KBM-7 (cell line): ENCODE data around the gene RNU1-4.
"Not testable (repeated sequence)": the region's sequence is repeated elsewhere in the genome, so short reads cannot be mapped to it uniquely, and the experiment has no call there.

Experiments used
- DNase-seq: peaks from one replicate; pipeline ENCODE4 v3.0.0-alpha.2; 2015
- in situ Hi-C: fragments of 300-500 bp; cut with MboI; formaldehyde crosslinking; loops from 2 replicates; pipeline ENCODE4 v1.14.3; 2020; ENCODE audit warnings: low sequenced_read_pairs, low pct_unique_long_range_greater_than_20kb, mixed read lengths

Gene RNU1-4

DNA sequence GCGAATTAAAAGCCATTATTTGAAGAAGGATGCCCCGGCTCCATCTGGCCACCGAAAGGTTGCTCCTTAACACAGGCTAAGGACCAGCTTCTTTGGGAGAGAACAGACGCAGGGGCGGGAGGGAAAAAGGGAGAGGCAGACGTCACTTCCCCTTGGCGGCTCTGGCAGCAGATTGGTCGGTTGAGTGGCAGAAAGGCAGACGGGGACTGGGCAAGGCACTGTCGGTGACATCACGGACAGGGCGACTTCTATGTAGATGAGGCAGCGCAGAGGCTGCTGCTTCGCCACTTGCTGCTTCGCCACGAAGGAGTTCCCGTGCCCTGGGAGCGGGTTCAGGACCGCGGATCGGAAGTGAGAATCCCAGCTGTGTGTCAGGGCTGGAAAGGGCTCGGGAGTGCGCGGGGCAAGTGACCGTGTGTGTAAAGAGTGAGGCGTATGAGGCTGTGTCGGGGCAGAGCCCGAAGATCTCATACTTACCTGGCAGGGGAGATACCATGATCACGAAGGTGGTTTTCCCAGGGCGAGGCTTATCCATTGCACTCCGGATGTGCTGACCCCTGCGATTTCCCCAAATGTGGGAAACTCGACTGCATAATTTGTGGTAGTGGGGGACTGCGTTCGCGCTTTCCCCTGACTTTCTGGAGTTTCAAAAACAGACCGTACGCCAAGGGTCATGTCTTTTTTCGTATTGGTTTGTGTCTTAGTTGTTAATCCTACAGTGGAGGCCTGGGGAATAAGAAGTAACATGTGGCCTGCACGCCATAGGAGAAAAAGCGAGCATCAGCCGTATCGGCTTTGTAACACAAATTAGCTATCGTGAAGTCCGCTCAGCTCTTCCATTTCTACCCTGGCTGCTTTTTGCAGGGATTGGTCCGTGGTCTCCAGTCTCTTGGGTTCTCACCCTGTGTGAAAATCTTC lies at the start of gene RNU1-4:
RNU1-4 (plus strand) TSS at position 470 of the 918 bp plus-strand sequence.
- in situ Hi-C loops, DNase-seq: not testable (repeated sequence)

DNA sequence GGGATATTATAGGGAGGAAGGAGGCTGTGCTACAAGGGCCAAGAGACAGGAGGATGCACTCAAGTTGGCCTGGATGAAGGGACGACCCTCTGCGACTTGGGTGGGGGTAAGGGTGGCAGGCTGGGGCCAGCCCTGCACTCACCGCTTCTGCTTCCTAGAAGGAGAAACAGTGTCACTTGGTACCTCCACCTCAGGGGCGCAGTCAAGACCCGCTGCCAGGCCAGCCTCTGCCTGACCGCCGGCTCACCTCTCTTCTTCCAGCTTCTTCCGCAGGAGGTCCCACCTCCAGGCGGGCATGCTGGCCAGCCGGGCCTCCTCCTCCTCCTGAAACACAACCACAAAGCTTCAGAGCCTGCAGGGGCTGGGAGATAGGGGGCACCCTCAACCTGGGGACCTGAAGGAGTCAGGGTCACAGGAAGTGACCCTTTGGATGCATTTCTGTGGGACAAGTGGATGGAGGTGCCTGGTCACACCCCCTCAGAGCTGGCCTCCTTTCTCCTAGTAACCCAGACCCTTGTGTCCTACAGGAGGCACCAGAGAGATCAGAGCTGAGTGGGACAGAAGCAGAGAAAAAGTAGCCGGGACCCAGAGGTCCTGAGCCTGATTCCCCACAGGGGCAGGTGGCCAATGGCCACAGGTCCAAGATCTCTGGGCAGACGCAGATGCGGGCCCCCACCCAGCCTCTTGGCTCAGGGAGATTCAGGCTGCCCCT lies 49.2 kb upstream of the RNU1-4 start:
- in situ Hi-C loops, DNase-seq: not testable (repeated sequence)

DNA sequence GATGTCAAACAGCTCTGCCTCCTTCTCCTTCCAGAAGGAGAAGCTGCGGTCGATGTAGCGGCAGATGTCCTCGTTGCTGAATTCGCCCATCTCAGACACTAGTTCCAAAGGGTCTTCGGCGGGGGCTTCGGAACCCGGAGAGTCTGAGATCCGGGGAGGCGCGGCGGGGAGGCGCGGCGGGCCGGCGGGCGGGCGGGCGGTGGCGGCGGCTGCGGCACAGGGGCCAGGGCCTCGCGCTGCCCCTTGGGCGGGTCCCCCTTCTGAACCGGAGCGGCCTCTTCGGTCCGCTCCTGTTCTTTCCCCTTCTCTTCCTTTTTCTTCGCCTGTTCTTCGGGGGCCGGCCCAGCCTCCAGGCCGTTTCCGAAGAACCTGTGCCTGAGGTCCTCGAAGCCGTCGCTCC lies 48.0 kb upstream of the RNU1-4 start:
- DNase-seq, in situ Hi-C loops: not testable (repeated sequence)

DNA sequence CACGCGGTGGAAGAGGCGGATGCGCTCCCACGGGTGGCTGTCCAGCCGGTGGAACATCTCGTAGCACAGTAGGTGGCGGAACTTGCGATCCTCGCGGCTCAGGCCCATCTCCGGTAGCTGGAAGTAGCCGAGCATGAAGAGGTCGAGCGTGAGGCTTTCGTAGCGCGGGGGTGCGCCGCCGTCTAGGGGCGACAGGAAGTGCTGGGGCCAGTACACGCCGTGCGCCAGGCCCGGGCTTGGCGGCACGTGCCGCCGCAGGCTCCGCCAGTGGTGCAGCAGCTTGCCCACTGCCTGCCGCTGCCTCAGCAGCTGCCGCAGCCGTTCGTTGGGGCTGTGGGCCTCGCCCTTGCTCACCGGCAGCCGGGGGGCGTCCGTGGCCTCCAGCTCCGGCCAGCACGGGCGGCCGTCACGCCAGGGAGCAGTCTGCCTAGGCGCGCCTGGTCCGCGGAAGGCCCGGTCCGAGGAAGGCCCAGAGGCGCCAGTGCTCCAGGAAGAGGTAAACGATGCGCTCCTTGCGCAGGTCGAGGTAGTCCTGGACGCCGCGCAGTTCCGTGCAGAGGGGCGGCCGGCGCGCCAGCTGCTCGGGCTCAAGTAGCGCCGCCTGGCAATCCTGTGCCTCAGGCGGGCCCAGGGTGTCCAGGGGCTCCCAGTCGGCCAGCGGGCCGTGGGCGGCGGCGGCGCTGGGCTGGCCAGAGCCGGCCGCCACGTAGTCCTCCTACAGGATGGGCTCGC lies 47.4 kb upstream of the RNU1-4 start:
- in situ Hi-C loops, DNase-seq: not testable (repeated sequence)

DNA sequence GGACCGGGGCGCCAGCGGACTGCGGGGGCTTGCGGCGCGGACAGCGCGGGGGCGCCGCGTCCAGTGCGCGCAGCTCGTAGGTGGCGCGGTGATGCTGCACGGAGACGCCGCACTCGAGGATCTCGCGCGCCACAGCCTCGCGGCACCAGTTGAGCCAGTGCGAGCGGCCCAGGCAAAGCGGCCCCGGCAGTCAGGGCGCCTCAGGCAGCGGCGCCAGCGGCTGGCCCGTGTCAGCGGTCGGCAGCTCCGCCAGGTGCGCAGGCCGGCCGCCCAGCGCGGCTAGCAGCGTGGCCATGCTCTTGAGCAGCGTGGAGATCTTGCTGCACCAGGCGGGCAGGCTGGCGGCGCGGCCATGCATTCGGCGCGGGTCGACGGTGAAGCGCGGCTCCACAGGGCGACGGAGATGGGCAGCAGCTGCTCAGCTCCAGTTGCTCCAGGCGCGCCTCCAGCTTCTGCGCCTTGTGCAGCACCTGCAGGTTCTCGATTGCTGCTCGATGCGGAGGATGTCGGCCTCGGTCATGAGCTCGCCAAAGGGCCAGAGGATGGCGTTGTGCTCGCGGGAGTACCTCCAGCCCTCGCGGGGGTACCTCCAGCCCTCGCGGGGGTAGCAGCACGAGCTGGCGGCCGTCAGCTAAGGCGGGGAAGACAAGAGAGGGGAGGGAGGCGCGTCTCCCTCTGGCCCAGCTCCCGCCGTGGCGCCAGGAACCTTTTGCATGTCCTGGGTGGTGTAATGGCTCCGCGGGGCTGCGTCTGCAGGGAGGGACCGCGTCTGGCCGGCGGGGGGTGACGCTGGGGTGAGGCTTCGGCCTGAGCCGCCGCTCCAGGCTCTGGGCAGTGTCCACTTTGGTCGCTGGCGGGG lies 46.6 kb upstream of the RNU1-4 start:
- DNase-seq, in situ Hi-C loops: not testable (repeated sequence)

DNA sequence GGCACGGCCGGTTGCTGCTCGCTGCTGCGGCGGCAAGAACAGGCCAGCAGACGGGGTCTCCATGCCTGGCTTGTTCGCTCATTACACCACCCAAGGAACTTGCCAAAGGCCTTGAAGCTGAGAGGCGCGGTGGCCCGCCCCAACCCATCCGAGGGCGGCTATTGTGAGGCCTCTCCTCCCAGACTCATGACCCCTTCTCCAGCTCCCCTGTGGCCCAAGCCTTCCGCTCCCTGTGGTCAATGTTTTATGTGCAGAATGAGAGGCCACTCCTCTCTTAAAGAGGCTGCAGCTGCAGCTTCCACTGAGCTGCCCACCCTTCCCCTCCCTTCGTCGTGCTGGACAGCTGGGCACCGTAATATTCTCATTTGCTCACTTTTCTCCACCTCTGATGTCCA lies 46.0 kb upstream of the RNU1-4 start:
- DNase-seq, in situ Hi-C loops: not testable (repeated sequence)

DNA sequence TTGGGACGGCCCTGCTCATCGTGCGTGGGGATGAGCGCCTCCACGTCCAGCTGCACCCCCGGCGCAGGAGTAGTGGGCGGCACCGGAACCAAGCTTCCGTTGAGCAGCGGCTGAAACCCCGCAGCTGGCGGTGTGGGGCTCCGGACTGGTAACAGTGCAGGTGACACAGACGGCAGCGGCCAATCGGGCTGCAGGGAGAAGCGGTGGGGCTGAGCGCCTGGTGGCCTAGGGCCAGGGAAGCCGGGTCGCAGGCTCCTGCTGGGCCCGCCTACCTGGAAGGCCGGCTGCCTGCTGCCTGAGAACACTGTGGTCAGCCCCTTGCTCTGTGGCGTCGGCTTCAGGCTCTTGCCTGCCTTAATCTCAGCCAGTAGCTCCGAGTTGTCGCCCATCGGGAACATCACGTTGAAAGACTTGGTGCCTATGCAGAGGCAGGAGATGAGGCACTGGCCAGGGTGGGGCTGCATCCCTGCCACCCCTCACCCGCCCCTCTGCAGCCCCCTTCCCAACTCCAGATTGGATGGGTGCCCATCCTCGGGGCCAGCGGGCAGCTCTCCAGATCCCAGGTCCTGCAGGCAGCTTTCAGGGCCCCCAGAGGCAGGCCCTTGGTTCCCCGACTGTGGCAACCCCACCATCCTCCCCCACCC lies 43.7 kb upstream of the RNU1-4 start:
- in situ Hi-C loops, DNase-seq: not testable (repeated sequence)

DNA sequence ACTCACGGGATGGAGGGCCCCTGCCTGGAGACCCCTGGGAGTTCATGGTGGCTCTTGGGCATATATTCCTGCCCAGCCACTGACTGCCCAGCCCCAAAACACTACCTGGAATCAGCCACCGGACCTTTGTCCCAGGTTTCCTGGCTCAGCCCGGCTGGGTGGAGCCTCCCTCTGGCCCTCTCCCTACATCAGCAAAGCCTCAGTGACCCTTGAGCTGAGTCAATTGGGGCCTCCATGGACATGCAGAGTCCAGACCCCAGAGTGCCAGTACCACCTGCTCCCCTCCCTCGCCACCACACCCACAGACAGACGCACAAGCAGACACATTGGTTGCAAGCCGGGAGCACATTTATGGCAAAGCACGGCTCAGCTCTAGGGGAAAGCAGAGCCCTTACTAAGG lies 43.2 kb upstream of the RNU1-4 start:
- DNase-seq, result not testable (repeated sequence)

DNA sequence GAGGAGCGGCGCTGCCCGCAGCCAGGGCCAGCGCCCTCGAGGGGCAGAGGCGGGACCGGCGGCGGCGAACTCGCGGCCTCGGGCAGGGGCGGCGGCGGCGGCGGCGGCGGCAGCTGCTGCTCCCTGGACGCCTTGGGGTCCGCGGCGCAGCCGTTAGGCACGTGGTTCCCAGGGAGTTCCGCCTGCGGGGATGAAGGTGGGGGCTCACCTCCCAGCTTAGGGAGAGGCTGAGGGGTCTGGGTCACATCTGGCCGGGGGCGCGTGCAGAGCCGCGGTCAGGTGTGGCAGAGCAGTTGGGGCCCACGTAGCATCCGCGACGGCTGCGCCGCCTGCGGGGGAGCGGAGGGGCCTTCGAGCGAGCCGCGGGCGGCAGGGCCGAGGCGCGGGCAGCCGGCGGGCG lies 40.9 kb upstream of the RNU1-4 start:
- in situ Hi-C loops, result not testable (repeated sequence)

More for the DNA sequence above, 43.2 kb upstream of the RNU1-4 start:
- in situ Hi-C loops, result not testable (repeated sequence)

DNA sequence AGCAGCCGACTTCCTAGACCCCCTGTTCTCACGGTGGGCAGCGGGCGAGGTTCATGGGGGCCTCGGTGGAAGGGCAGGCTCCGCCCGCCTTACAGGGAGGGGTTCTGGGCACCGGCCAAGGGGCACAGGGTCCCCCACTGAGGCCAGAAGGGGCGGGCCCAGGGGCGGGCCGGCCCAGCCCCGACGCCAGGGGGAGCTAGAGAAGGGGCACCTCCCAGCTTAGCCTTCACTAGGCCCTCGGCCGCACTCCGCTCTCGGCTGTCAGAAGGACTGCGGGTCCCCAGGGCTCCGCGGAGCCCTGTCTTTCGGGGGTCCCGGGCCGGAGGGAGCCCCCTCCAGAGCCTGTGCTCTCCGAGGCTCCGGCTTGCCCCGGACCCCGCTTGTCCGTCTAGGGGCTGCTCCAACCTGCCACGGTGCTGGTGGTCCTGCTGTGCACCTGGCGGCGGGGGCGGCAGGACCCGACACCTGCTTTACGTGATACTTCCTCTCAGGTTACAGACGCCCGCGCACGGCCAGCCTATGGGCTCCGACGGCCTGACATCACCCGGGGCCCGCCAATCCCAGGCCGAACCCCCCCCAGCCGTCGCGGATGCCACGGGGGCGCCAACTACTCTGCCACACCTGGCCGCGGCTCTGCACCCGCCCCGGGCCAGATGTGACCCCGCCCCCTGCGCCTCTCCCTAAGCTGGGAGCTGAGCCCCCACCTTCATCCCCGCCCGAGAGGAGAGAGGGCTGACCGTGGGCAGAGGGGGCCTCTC lies 40.0 kb upstream of the RNU1-4 start:
- in situ Hi-C loops, DNase-seq: not testable (repeated sequence)

More for the DNA sequence above, 40.9 kb upstream of the RNU1-4 start:
- DNase-seq, result not testable (repeated sequence)

DNA sequence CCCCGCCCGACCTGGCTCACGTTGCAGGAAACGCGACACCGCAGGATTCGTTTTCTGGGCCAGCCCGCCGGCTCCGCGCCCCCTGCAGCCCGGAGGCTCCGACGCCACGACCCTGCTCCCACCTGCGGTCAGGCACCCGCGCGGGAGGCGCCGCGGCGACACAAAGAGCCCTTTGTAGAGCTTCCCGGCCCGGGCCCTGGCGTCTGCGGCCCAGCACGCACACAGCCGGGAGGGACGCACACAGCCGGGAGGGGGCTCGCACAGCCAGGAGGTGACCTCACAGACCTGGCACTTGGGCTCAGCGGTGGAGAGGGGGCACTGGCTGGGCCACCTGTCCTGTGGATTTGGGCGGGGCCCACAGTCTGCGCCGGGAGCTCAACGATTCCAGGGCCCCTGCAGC lies 39.1 kb upstream of the RNU1-4 start:
- in situ Hi-C loops, DNase-seq: not testable (repeated sequence)

DNA sequence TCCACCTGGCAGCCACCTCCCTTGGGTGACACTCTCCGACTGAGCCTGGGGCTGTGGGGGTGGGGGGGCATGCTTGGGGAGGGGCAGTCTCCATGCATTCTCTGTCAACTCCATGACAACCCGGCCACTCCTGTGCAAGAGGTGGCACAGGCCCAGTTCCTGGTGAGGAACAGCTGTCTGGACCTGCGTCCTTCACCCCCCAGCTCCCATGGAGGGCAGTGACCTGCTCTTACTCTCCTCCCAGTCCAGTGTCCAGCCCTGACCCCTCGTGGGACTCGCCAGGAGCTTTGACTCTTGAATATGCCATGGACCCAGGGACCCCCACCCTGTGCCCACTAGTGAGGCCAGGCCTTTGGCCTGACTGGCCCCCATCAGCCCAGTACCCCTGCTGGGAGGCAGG lies 38.0 kb upstream of the RNU1-4 start:
- DNase-seq, in situ Hi-C loops: not testable (repeated sequence)

DNA sequence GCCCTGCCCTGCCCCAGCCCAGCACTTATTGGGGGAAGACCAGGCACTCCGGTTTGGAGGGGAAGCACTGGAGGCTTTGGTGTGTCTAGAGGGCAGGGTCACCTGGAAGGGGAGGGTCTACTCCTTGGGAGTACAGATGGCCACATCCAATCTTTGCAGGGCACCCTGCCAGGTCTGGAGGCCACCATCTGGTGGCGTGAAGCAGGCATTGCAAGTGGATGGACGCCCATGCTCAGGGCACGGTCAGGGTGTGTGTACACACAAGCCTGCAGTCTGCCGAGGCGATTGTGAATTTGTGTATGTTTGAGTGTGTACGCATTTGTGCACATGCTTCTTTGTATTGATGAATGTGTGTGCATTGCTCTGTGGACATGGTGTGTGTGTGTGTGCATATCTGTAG lies 37.2 kb upstream of the RNU1-4 start:
- in situ Hi-C loops, result not testable (repeated sequence)

DNA sequence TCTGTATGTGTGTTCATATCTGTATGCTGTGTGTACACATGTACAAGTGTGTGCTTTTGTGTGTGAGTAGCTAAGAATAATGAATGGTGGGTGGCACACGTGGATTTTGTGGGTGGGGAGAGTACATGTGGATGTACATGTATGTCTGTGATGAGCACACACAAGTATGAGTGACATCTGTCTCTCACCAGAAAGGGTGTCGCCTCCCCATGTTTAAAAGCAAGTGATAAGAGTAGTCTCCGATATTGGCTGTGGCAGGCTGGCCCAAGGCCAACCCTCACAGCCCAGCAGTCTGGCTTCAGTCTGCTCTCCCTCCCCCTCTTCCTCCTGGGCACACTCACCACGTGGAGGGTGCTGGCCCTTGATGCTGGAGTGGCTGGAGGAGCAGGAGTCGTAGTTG lies 36.7 kb upstream of the RNU1-4 start:
- in situ Hi-C loops, result not testable (repeated sequence)

More for the DNA sequence above, 37.2 kb upstream of the RNU1-4 start:
- not testable (repeated sequence) for DNase-seq

DNA sequence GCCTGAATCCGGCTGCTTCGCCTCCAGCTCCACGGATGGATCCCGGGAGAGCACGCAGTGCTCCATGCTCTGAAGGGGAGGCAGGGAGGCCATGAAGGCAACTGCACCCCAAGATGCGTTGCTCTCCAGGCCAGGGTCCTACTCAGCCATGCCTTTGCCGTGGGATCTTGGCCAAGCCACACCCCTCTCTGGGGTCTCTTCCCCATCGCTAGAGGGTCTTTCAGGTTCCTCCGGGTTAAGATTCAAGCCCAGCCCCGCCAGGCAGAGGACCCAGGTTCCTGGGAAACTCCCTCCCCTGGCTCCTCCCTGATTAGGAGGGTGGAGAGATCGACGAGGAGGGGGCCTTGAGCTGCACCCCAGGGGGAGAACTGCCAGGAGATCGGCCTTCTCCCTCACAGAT lies 36.2 kb upstream of the RNU1-4 start:
- DNase-seq, in situ Hi-C loops: not testable (repeated sequence)

More for the DNA sequence above, 36.7 kb upstream of the RNU1-4 start:
- DNase-seq, result not testable (repeated sequence)

DNA sequence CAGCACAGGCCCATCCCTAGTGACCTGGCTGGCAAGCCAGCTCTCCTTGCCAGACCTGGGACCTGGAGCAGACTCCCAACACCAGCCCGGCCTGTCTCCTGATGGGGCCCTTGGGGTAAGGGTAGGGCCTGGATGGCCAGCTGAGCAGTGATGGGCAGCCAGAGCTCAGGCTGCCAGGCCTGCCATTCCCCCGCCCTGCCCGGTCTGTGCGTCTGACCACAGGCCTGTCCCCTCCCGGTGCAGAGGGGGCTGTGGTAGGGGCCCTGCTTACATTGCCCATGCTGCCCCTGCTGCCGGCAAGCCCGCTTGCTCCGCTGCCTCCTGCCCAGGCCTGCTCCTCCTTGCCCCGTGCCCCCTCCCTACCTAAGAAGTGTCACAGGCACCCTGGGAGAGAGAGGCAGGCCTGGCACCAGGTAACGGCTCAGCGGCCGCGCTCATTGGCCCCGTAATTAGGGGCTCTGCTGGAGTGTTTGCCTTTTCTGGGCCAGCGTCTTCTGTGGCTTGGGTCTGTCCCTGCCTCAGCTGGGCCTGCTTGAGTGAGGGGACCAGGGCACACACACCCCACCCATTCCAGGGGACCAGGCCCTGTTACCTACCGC lies 35.7 kb upstream of the RNU1-4 start:
- DNase-seq, in situ Hi-C loops: not testable (repeated sequence)

DNA sequence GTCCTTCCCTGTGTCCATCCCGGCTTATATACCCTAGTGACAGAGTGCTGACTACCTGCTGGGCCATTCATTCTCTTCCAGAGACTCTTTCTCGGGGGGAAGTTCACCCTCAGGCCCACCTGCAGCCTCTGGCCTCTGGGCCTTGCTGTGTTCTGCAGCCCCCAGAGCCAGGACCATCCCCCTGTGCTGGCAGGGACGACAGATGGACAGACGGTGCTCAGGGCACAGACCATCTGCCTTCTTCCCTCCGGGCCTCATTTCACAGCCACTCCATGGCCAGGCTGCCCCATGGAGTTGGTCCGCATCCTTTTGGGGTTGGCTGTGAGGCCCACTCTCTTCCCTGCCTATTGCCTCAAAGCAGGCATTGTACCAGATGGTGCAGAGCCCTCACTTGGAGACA lies 34.0 kb upstream of the RNU1-4 start:
- DNase-seq, result not testable (repeated sequence)

More for the DNA sequence above, 34.0 kb upstream of the RNU1-4 start:
- in situ Hi-C loops, result not testable (repeated sequence)
